GM19239 (cell line): ENCODE data around the gene HDGF.

Experiments
- DNase-seq: peaks from one replicate; pipeline ENCODE4 v3.0.0; 2011; ENCODE audit warnings: low spot score; ENCODE audit not compliant: insufficient read length
- FAIRE-seq: peaks from 2 replicates; lab custom pipeline; 2011; peaks lifted over from hg19 to GRCh38; lab: Jason Lieb, UNC

Gene HDGF

GRCh38 chr1:156705321-156705917 is 46.1 kb downstream of the HDGF start, which contains the start of gene CRABP2:
Gene CRABP2, minus strand, starts transcription at chr1:156705583. Its CDS starts 137 bp downstream, at chr1:156705446.
- DNase-seq (no peak), FAIRE-seq (no peak)

GRCh38 chr1:156704930-156705320 is 46.5 kb downstream of the HDGF start:
- FAIRE-seq (no peak), DNase-seq (no peak)

- FAIRE-seq (no peak), DNase-seq (no peak)
These were observed 47.2 kb downstream of the HDGF start for GRCh38 chr1:156704166-156704711.

GRCh38 chr1:156703741-156704140 is 47.7 kb downstream of the HDGF start:
- FAIRE-seq, result no peak

GRCh38 chr1:156703336-156703735 is 48.1 kb downstream of the HDGF start:
- FAIRE-seq (no peak), DNase-seq (no peak)

More at GRCh38 chr1:156703741-156704140, 47.7 kb downstream of the HDGF start:
- no peak for DNase-seq

- DNase-seq, result no peak
- FAIRE-seq, result no peak
These were observed 50.5 kb downstream of the HDGF start for GRCh38 chr1:156700736-156701531.

GRCh38 chr1:156698995-156699394 is 52.5 kb downstream of the HDGF start:
- FAIRE-seq, result no peak
- no peak for DNase-seq

GRCh38 chr1:156697481-156697880 is 54.0 kb downstream of the HDGF start:
- no peak for DNase-seq
- FAIRE-seq, result no peak

- DNase-seq (no peak), FAIRE-seq (no peak)
These were observed 54.7 kb downstream of the HDGF start for GRCh38 chr1:156696755-156697154.

GRCh38 chr1:156694690-156694962 is 56.8 kb downstream of the HDGF start:
- FAIRE-seq, result no peak
- DNase-seq, result no peak

DNA sequence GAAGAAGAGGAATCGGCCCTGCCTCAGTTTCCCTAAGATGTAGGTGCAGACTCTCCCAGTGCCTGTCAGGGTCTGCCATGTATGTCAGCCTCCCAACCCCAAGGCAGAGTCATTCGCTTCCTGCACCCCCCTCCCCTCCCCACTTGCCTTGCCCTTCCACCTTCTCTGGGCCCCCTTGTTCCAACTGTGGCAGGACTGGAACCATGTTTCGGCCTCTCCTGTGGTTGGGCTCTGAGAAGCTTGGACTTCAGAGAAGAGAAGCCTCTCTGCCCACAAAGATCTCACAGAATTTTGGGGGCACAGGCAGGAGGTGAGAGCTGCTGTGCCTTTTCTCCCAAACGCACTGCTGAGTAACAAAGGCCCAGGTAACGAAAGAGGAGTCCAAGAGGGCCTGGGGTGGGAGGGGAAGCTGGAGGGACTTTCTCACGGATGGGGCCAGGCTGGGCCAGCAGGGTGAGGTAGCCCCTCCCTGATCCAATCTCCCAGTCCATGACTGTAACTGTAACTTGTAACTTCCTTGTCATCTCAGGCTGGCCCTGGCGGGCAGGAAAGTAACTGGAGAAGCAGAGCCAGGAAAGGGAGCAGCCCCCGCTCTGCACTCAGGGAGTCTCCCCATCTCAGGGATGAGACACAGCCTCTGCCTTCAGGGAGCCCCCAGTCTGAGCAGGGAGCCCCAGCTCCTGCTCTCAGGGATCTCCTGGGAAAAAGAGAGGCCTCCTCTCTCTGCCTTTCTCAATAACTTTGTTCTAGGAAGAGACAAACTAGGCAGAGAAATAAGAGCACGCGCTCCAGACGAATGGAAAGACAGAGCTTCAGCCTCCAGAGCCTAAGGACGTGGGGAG is 57.4 kb downstream of the HDGF start:
- no peak for DNase-seq
- FAIRE-seq, result no peak

DNA sequence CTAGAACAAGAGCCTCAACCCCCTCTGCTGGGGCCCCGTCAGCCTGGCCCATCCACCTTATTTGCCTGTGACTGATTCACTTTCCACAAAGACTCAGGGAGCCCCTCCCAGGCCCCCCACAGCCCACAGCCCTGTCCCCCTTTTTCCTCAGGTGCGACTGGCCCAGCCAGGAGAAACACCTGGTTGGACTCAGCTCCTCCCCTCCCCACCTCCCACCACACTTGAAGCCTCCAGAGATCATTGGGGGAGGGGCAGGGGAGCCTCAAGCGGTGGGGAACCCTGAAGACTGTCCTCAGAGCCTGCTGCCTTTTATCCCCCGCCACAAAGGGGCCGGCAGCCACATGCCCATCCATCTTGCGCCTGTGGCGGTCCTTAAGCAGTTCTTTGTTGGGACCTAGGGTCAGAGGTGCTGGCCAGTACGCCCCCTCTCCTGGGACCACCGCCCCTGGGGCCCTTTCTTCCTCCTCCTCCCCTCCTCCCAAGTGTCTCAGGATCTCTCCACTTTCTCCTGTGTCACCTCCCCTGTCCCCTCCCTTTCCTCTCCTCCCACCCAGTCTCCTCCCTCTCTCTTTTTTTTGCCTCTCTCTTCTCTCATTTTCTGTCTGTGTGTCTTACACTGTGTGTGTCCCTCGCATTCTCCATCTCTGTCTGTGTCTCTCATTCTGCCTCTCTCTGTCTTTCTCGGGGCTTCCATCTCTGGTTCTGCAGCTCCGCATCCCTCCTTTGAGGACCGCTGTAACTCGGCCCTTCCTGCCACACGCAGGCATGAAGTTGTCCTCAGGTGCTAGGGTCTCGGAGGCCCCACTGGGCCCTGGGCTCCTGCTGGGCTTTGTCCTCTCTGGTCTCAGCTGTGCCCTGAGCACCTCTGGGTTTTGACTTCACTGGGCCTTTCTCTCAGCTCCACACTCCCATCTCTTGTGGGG is 58.3 kb downstream of the HDGF start:
- FAIRE-seq, result no peak
- no peak for DNase-seq

GRCh38 chr1:156692441-156692924 is 59.0 kb downstream of the HDGF start:
- no peak for FAIRE-seq

More at GRCh38 chr1:156692441-156692924, 59.0 kb downstream of the HDGF start:
- DNase-seq, result no peak
